IMR-90 (cell line): ENCODE data around the gene FMO2.

Experiments
- CEBPB ChIP-seq: IDR thresholded peaks from 2 replicates; pipeline ENCODE4 v1.6.1; 2012; ENCODE audit warnings: low read depth, low read length, improper control_type of control experiment
- MXI1 ChIP-seq: IDR thresholded peaks from 2 replicates; pipeline ENCODE4 v1.6.1; 2012; ENCODE audit warnings: low read depth, mild to moderate bottlenecking, low read length, moderate library complexity, borderline replicate concordance
- POLR2A ChIP-seq: IDR thresholded peaks from 2 replicates; pipeline ENCODE4 v1.6.1; 2012; ENCODE audit warnings: mild to moderate bottlenecking, low read depth, low read length
- RAD21 ChIP-seq: IDR thresholded peaks from 2 replicates; pipeline ENCODE4 v1.6.1; 2012; ENCODE audit warnings: low read length, improper control_type of control experiment
- TF ChIP-seq, protein P1 (sequence below): conservative IDR thresholded peaks from 2 replicates; pipeline ENCODE4 v1.5.1; 2012; ENCODE audit warnings: mild to moderate bottlenecking, low read depth, low read length, improper control_type of control experiment

DNA sequence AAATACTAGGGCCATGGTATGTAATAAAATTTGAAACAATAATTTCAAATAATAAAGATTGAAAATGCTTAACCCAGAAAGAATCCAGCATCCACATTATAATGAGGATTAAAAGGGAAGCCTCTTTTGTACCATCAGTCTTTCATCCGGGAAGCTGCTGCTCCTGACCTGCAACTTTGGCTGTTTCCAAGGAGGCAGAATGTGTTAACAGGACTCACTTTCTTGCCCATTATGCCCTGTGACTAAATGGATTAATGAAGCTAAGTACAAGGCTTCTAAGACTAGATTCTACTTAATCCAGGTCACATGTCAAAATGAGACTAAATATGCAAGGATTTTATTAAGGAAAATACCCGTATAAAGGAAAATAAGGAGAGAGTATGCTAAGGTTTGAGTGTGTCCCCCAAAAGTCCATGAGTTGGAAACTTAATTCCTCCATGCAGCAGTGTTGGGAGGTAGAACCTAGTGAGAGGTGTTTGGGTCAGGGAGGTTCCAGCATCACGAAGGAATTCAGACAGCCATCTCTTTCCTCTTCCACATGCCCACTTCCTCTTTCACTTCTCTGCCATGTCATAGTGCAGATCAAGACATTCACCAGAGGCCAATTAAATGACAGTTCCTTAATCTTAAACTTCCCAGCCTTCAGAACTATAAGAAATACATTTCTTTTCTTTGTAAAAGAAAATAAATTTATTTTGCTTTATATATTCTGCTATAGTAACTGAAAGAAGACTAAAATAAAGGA, 27.7 kb downstream of the FMO2 start:
- TF ChIP-seq, protein P1, sequence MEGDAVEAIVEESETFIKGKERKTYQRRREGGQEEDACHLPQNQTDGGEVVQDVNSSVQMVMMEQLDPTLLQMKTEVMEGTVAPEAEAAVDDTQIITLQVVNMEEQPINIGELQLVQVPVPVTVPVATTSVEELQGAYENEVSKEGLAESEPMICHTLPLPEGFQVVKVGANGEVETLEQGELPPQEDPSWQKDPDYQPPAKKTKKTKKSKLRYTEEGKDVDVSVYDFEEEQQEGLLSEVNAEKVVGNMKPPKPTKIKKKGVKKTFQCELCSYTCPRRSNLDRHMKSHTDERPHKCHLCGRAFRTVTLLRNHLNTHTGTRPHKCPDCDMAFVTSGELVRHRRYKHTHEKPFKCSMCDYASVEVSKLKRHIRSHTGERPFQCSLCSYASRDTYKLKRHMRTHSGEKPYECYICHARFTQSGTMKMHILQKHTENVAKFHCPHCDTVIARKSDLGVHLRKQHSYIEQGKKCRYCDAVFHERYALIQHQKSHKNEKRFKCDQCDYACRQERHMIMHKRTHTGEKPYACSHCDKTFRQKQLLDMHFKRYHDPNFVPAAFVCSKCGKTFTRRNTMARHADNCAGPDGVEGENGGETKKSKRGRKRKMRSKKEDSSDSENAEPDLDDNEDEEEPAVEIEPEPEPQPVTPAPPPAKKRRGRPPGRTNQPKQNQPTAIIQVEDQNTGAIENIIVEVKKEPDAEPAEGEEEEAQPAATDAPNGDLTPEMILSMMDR: no peak
- TF ChIP-seq MXI1: no peak
- TF ChIP-seq POLR2A: no peak
- TF ChIP-seq RAD21: no peak
- TF ChIP-seq CEBPB: no peak
